ENCODE measurements around the gene PCGF2.

DNA sequence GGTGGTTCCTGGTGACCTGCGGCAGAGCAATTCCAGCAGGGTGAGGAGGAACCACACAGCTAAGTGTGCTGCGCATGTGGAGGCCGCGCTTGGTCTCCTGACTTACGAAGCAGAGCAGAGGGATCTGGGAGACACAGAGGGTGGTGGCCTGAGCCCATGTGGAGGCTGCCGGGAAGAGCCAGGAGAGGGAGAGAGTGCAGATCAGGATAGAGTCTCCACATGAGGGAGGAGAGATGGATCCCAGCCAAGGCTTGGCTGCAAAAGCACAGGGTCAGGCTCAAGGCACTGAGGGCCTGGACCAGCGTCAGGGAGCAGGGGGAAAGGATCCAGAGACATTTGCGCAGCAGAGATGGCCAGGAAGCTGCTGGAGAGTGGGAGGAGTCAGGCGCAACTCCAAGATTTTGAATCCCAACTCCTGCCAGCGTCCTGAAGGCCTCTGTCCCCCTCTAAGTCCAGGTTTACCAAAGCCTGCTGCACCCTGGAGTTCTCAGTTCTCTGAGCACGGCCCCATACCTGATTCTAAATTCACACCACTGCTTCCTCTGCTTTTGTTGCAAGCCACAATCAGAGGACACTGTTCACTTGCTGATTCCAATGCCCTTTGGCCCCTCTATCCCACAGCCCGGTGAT is 54.3 kb downstream of the PCGF2 start:
- no peak for TF ChIP-seq POLR2AphosphoS5 (IDR thresholded peaks at IDR 0.05)
- no peak for TF ChIP-seq CTCF (IDR thresholded peaks at IDR 0.05)
- TF ChIP-seq EP300 (IDR thresholded peaks at IDR 0.05): no peak
